Activated T-helper 1 cell treated with anti-CD3 and anti-CD28 coated beads, Interleukin-12 subunit alpha, Interleukin-12 subunit beta, Interleukin-2, Interleukin-4 antibody, amounts not matched to agents 30 ng/mL and 10 ng/mL and 1 ng/mL, durations not matched to agents 14 hours and 24 hours and 36 hours (primary cell): ENCODE data around the gene CBFA2T3. TPM values are rescaled to one million over a fixed set of nuclear protein-coding genes. Genes with fewer than 3 reads are reported as not detected.

ENCODE experiments used
- DNase-seq: peaks from one replicate; pipeline ENCODE4 v3.0.0; 2021; ENCODE audit warnings: low spot score
- H3K27ac Mint-ChIP-seq: one replicate; pipeline ENCODE4 v1.8.0; 2021; ENCODE audit warnings: mild to moderate bottlenecking, mixed read lengths
- H3K27me3 Mint-ChIP-seq: one replicate; pipeline ENCODE4 v1.8.0; 2022; ENCODE audit warnings: mild to moderate bottlenecking, moderate library complexity, mixed read lengths; ENCODE audit not compliant: insufficient read depth
- H3K36me3 Mint-ChIP-seq: one replicate; pipeline ENCODE4 v1.8.0; 2021; ENCODE audit warnings: low read depth, mixed read lengths
- H3K4me1 Mint-ChIP-seq: one replicate; pipeline ENCODE4 v1.8.0; 2021; ENCODE audit warnings: low read depth, mixed read lengths
- H3K4me3 Mint-ChIP-seq: one replicate; pipeline ENCODE4 v1.8.0; 2021; ENCODE audit warnings: mild to moderate bottlenecking, moderate library complexity, mixed read lengths
- H3K9me3 Mint-ChIP-seq: one replicate; pipeline ENCODE4 v1.8.0; 2021; ENCODE audit warnings: mixed read lengths
- intact Hi-C: fragments of 100-400 bp; cut with micrococcal nuclease; formaldehyde crosslinking; loops from one replicate; pipeline ENCODE4 v1.15.1; 2024
- total RNA-seq: library from RNA; stranded (reverse); gene quantifications from 2 replicates; pipeline ENCODE4 v1.2.3, GENCODE V29; 2022

CBFA2T3 gene
- total RNA-seq, 1 donor from 2014 or later: not detected

DNA sequence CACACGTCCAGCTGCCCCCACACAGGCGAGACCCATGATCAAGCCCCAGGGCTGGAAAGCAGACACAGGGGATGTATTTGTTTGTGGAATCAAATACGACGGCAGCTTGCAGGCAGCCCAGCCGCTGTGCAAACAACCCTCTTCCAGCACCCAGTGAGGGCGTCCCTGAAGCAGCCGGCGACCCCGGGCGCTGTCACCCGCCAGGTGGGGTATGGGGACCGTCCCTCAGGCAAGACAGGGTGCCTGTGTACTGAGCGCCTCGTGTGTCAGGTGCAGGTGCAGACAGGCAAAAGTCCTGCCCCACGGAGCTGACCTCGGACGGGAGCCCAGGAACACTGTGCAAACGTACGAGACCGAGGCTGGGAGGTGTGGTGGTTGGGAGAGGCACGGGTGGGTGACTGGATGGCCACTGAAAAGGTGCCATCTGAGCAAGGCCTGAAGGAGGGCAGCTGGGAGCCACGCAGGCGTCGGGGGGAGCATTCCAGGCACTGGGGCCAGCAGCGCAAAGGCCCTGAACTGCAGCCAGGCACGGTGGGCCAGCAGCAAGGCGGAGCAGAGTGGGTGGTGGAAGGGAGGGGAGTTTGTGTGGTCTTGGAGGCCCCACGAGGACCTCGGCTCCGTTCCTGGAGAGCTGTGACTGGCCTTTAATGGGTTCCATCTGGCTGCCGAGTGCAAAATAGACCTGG is 48.5 kb downstream of the CBFA2T3 start:
- no peak overlapping the region for H3K27ac Mint-ChIP-seq
- no peak for DNase-seq
- H3K36me3 Mint-ChIP-seq: no peaks in the 10 kb centered on the region
- H3K4me1 Mint-ChIP-seq: no peaks in the 10 kb centered on the region
- H3K4me3 Mint-ChIP-seq: no peak overlapping the region
- no peaks in the 10 kb centered on the region for H3K27me3 Mint-ChIP-seq
- no peaks in the 10 kb centered on the region for H3K9me3 Mint-ChIP-seq
- intact Hi-C loops: no loop called here

DNA sequence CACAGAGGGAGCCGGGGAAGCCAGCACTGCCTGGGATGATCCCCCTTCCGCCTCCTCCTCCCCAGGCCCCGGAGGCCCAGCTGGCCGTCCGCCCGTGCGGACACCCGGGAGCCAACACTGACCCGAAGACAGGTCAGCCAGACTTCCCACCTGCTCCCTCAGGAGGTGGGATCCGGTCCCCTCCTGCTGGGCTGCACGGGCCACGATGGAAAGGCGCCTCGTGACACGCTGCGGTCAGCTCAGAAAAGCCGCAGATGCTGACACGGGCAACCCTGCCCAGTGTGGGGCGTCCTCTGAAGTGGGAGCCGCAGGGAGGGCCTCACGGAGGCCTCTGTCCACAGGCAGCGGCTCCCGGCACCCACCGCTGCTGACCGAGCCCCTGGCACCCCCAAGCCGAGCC is 49.3 kb downstream of the CBFA2T3 start:
- H3K36me3 Mint-ChIP-seq: no peaks in the 10 kb centered on the region
- H3K4me3 Mint-ChIP-seq: no peak overlapping the region
- H3K4me1 Mint-ChIP-seq: no peaks in the 10 kb centered on the region
- DNase-seq: no peak
- no peaks in the 10 kb centered on the region for H3K27me3 Mint-ChIP-seq
- no peaks in the 10 kb centered on the region for H3K9me3 Mint-ChIP-seq
- H3K27ac Mint-ChIP-seq: no peak overlapping the region
- intact Hi-C loops: no loop called here

GRCh38 chr16:88927010-88927409 is 50.0 kb downstream of the CBFA2T3 start:
- Mint-ChIP-seq H3K4me1 (no peaks in the 10 kb centered on the region), H3K4me3 (no peak overlapping the region), H3K9me3 (no peaks in the 10 kb centered on the region), H3K36me3 (no peaks in the 10 kb centered on the region), H3K27me3 (no peaks in the 10 kb centered on the region), H3K27ac (no peak overlapping the region)
- intact Hi-C loops: no loop called here
- DNase-seq: no peak

DNA sequence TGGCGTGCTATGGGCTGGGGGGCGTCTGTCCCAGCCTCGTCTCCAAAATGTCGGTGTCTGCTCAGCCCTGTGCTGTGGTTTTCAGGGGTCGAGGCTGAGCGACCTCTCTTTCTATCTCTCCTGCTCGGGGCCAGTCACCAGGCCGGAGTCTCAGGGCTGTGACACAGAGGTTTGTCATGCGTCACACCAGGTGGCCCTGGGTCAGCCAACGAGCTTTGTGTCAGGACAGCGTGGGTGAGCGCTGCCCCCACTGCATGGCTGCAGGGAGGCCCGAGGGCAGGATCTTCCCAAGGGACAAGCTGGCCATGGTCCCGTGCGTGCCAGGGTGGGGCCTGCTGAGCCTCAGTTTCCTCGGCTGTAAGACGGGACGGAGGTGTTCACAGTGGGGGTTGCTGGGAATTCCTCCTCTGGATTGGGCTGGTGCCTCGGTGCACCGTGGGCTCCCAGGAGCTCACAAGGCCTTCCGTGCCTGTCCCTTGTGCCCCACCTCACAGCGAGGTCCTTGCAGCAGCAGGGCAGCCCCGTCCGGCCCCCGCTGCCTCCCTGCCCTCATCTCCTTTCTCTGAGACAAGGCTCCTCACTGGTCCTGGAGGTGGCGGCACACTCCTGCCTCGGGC is 50.5 kb downstream of the CBFA2T3 start:
- H3K4me3 Mint-ChIP-seq: no peak overlapping the region
- no peaks in the 10 kb centered on the region for H3K27me3 Mint-ChIP-seq
- no peak overlapping the region for H3K27ac Mint-ChIP-seq
- H3K4me1 Mint-ChIP-seq: no peaks in the 10 kb centered on the region
- DNase-seq: no peak
- intact Hi-C loops: no loop called here
- H3K36me3 Mint-ChIP-seq: no peaks in the 10 kb centered on the region
- no peaks in the 10 kb centered on the region for H3K9me3 Mint-ChIP-seq

DNA sequence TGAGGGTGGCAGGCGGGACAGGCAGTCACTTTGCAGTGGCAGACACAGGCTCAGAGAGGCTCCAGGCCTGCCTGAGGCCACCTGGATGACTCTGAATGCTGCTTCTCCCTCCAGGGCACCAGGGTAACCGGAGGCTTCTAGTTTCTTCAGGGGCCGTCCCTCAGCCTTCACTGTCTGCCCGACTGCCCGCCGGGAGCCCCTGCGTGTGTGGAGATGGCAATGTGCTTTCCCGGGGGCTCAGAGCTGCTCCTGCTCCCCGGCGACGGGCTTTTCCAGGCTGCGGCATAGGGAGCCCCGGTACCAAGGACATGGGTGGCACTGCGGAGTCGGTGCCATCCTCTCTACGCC is 51.5 kb downstream of the CBFA2T3 start:
- DNase-seq: no peak
- Mint-ChIP-seq H3K9me3 (no peaks in the 10 kb centered on the region), H3K27me3 (no peaks in the 10 kb centered on the region), H3K4me1 (peaks cover 4% of the 10 kb centered on the region), H3K27ac (no peak overlapping the region), H3K4me3 (no peak overlapping the region), H3K36me3 (no peaks in the 10 kb centered on the region)
- intact Hi-C loops: no loop called here

- H3K27me3 Mint-ChIP-seq: no peaks in the 10 kb centered on the region
- peaks cover 4% of the 10 kb centered on the region for H3K4me1 Mint-ChIP-seq
- no peak for DNase-seq
- no peak overlapping the region for H3K27ac Mint-ChIP-seq
- intact Hi-C loops: no loop called here
- H3K4me3 Mint-ChIP-seq: no peak overlapping the region
- H3K36me3 Mint-ChIP-seq: no peaks in the 10 kb centered on the region
- H3K9me3 Mint-ChIP-seq: no peaks in the 10 kb centered on the region
Observed at GRCh38 chr16:88924834-88925539, 52.0 kb downstream of the CBFA2T3 start.

DNA sequence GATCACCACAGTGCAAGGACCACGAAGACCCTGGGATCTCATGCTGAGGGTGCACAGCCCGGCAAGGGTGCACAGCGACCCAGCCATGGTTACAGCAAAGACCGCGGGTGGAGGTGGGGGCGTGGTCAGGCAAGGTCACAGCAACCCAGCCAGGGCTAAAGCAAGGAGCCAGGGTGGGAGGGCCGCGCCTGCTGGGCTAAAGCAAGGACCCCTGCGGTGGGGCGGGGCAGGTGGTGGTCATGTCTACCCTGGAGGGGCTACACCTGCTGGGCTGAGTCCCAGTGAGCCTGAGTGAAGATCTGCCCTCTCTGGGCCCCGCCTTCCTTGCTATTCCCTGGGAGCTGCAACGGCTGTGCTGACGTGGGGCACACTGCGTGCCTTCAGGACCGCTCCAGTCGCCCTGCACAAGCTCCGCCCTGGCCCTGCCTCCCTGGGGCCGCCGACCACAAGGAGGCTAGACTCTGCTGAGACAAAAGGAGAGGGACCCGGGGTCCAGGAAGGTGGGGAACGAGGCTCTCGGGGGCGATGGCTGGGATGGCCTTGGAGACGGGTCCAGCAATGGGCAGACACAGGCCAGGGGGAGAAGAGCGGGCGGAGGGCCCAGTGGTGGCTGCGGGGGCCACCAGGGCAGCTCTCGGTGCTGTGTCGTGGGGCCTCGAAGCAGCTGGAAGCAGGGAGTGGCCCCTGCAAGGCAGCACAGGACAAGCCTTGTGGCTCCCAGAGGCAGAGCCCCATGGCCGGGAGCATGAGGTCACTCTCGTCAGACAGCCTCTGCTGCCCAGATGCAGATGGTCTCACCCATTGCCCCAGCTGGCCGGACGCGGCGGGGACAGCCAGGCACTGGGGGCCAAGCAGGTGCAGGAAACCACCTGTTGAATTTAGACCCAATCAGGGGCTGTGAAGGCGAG is 52.8 kb downstream of the CBFA2T3 start:
- Mint-ChIP-seq H3K27me3 (no peaks in the 10 kb centered on the region), H3K27ac (no peak overlapping the region)
- intact Hi-C loops: no loop called here

GRCh38 chr16:88923450-88923849 is 53.6 kb downstream of the CBFA2T3 start:
- Mint-ChIP-seq H3K4me3 (no peak overlapping the region), H3K36me3 (no peaks in the 10 kb centered on the region), H3K27ac (no peak overlapping the region), H3K27me3 (no peaks in the 10 kb centered on the region), H3K9me3 (no peaks in the 10 kb centered on the region), H3K4me1 (peaks cover 4% of the 10 kb centered on the region)
- DNase-seq: no peak
- intact Hi-C loops: no loop called here

More for the DNA sequence above, 52.8 kb downstream of the CBFA2T3 start:
- no peak for DNase-seq
- H3K4me1 Mint-ChIP-seq: peaks cover 4% of the 10 kb centered on the region
- no peaks in the 10 kb centered on the region for H3K9me3 Mint-ChIP-seq
- H3K36me3 Mint-ChIP-seq: no peaks in the 10 kb centered on the region
- no peak overlapping the region for H3K4me3 Mint-ChIP-seq

DNA sequence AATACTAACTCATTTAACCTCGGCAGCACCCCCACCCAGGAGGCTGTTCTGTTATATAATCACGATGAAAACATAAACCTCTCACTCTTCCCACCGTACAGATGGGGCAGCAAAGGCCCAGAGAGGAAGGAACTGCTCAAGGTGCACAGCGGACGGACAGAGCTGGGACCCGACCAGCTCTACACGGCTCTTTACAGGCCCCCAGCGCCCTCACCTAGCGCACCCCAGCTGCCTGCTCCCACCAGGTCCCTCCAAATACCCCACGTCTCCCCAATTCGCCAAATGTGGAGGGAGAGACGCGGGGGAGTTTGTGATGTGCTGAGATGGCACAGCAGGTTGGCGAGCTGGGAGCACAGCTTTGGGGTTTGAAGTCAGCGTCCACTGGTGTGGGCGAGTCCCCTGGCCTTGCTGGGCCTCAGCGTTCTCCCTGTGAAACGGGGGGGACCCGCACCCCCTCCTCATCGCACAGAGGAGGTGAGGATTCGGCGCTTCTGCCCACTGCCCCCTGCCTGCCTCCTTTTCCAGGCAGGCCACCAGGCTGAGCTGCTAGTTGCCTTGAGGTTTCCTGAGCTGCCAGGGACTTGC is 54.1 kb downstream of the CBFA2T3 start:
- intact Hi-C loops: no loop called here
- Mint-ChIP-seq H3K27me3 (no peaks in the 10 kb centered on the region), H3K36me3 (no peaks in the 10 kb centered on the region), H3K27ac (no peak overlapping the region), H3K4me1 (peaks cover 4% of the 10 kb centered on the region), H3K9me3 (no peaks in the 10 kb centered on the region), H3K4me3 (no peak overlapping the region)
- DNase-seq: no peak

DNA sequence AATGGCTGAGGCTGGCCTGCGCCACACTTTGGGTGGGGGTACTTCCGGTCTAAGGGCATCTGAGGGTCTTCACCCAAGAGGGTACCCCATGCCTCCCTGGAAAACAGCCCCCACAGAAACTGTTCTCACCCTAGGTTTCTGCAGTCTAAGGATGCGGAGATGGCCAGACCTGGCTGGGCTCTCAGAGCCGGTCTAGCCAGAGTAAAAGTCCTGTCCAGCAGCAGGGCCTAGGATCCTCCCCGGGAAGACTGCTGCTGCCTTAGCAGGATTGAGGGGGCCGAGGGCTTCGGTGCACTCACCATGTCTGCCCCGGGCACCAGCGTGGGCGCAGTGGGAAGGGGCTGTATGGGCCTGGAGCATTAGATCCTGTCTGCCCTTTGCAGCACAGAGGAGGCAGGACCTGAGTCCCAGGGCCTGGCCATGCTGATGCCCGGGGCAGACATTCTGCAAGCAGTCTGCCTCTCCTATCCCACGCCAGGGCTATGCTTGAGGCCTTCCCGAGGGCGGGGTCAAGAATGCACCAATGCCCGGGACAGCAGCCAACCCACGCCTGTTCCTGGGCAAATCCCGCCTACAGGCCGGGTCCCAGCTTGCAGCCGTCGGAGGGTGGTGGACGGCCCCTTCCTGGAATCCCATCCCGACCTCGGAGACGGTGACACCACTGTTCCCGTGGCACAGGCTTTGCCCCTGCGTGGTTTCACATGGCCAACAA is 54.7 kb downstream of the CBFA2T3 start:
- Mint-ChIP-seq H3K36me3 (no peaks in the 10 kb centered on the region), H3K4me3 (no peak overlapping the region), H3K27ac (no peak overlapping the region), H3K4me1 (peaks cover 4% of the 10 kb centered on the region), H3K27me3 (no peaks in the 10 kb centered on the region), H3K9me3 (no peaks in the 10 kb centered on the region)
- no peak for DNase-seq
- intact Hi-C loops: no loop called here

GRCh38 chr16:88921591-88921990 is 55.4 kb downstream of the CBFA2T3 start:
- DNase-seq: no peak
- intact Hi-C loops: no loop called here
- peaks cover 2% of the 10 kb centered on the region for H3K27me3 Mint-ChIP-seq
- no peaks in the 10 kb centered on the region for H3K9me3 Mint-ChIP-seq
- peaks cover 4% of the 10 kb centered on the region for H3K4me1 Mint-ChIP-seq
- no peak overlapping the region for H3K4me3 Mint-ChIP-seq
- H3K36me3 Mint-ChIP-seq: no peaks in the 10 kb centered on the region
- no peak overlapping the region for H3K27ac Mint-ChIP-seq
